SK-N-SH (cell line): ENCODE measurements around the gene NHS. TPM values are rescaled to one million over a fixed set of nuclear protein-coding genes. Genes with fewer than 3 reads are reported as not detected.

Source experiments
- CTCF ChIA-PET: fragments of 300-600, 350-600 bp; formaldehyde crosslinking; extraction: SDS; loops from one replicate; lab custom pipeline; 2021; lab: Yijun Ruan, JAX
- POLR2A ChIA-PET: fragments of 350-600 bp; sonication (Branson Sonifier 250); formaldehyde crosslinking; extraction: SDS; loops from one replicate; lab custom pipeline; 2020; ENCODE audit warnings: antibody characterized with exemption, inconsistent platforms; lab: Yijun Ruan, JAX
- DNase-seq: peaks from one replicate; pipeline ENCODE4 v3.0.0; 2012
- H2AFZ ChIP-seq: fragments of 200-600 bp; sonication (generic); 2 replicates; pipeline ENCODE4 v1.8.1; 2016; ENCODE audit warnings: antibody characterized with exemption, mild to moderate bottlenecking, low read depth
- H3F3A ChIP-seq: fragments of 200-600 bp; sonication (generic); replicated peaks from 2 replicates; pipeline ENCODE3; 2016; ENCODE audit warnings: antibody characterized with exemption, mild to moderate bottlenecking; ENCODE audit not compliant: insufficient read depth
- H3K27ac ChIP-seq, 2 experiments: fragments of 200-500 bp in 1 of 2; fragments of 200-600 bp in 1 of 2; sonication (Bioruptor generic) in 1 of 2; sonication (generic), shearing (Covaris generic) in 1 of 2; 2 replicates each; pipeline versions ENCODE4 v1.5.1 to v1.6.1; 2014 to 2016; ENCODE audit warnings: low read depth in 2 of 2, inconsistent platforms in 1 of 2, low read length in 1 of 2, mild to moderate bottlenecking in 1 of 2, mixed read lengths in 1 of 2
- H3K27me3 ChIP-seq: fragments of 200-600 bp; sonication (generic), shearing (Covaris generic); 2 replicates; pipeline ENCODE4 v1.6.1; 2016; ENCODE audit warnings: mixed run types; ENCODE audit not compliant: insufficient read depth
- H3K36me3 ChIP-seq, 2 experiments: fragments of 200-500 bp in 1 of 2; fragments of 200-600 bp in 1 of 2; sonication (Bioruptor generic) in 1 of 2; sonication (generic) in 1 of 2; replicated peaks in 1 of 2; 2 replicates each; pipeline versions ENCODE3 to v1.5.1; 2014 to 2016; ENCODE audit warnings: low read length in 1 of 2, mild to moderate bottlenecking in 1 of 2; ENCODE audit not compliant: insufficient read depth in 2 of 2, control insufficient read depth in 1 of 2
- H3K4me1 ChIP-seq, 2 experiments: fragments of 200-500 bp in 1 of 2; fragments of 200-600 bp in 1 of 2; sonication (Bioruptor generic) in 1 of 2; sonication (generic), shearing (Covaris generic) in 1 of 2; 2 replicates each; pipeline versions ENCODE4 v1.5.1 to v1.6.1; 2014 to 2016; ENCODE audit warnings: low read depth in 1 of 2, low read length in 1 of 2, mixed run types in 1 of 2; ENCODE audit not compliant: insufficient read depth in 2 of 2, control insufficient read depth in 1 of 2
- H3K4me2 ChIP-seq: fragments of 200-600 bp; sonication (generic), shearing (Covaris generic); 2 replicates; pipeline ENCODE4 v1.6.1; 2017; ENCODE audit warnings: mixed run types
- H3K4me3 ChIP-seq, 2 experiments: fragments of 200-500 bp in 1 of 2; fragments of 200-600 bp in 1 of 2; sonication (Bioruptor generic) in 1 of 2; sonication (generic), shearing (Covaris generic) in 1 of 2; 2 replicates each; pipeline versions ENCODE4 v1.5.1 to v1.8.1; 2014 to 2016; ENCODE audit warnings: low read depth in 2 of 2, inconsistent platforms in 1 of 2, low read length in 1 of 2, mild to moderate bottlenecking in 1 of 2, mixed read lengths in 1 of 2, moderate library complexity in 1 of 2
- H3K79me2 ChIP-seq: fragments of 200-600 bp; sonication (generic); 2 replicates; pipeline ENCODE4 v1.8.1; 2017; ENCODE audit warnings: mild to moderate bottlenecking; ENCODE audit not compliant: insufficient read depth
- H3K9ac ChIP-seq: fragments of 200-600 bp; sonication (generic); 2 replicates; pipeline ENCODE4 v1.6.1; 2017; ENCODE audit warnings: mixed run types
- H3K9me2 ChIP-seq: fragments of 200-600 bp; sonication (generic); 2 replicates; pipeline ENCODE4 v1.6.1; 2017; ENCODE audit warnings: mixed run types
- H3K9me3 ChIP-seq: fragments of 200-600 bp; sonication (generic); 2 replicates; pipeline ENCODE4 v1.6.1; 2017; ENCODE audit warnings: mixed run types, mild to moderate bottlenecking, moderate library complexity
- H4K20me1 ChIP-seq: fragments of 200-600 bp; sonication (generic); 2 replicates; pipeline ENCODE4 v1.6.1; 2017; ENCODE audit warnings: mild to moderate bottlenecking, mixed run types; ENCODE audit not compliant: insufficient read depth
- ELF1 ChIP-seq: IDR thresholded peaks from 2 replicates; pipeline ENCODE4 v1.4.0; 2012
- EP300 ChIP-seq, 2 experiments: IDR thresholded peaks; 2 replicates each; pipeline versions ENCODE4 v1.4.0 to v1.6.1; 2012; ENCODE audit warnings: borderline replicate concordance in 1 of 2, low read depth in 1 of 2, low read length in 1 of 2
- FOSL2 ChIP-seq: IDR thresholded peaks from 2 replicates; pipeline ENCODE4 v1.4.0; 2012; ENCODE audit warnings: low read depth, mild to moderate bottlenecking, moderate library complexity, borderline replicate concordance
- GABPA ChIP-seq: IDR thresholded peaks from 2 replicates; pipeline ENCODE4 v1.4.0; 2012; ENCODE audit warnings: low read depth, mild to moderate bottlenecking
- GATA2 ChIP-seq: sonication (generic); formaldehyde crosslinking; IDR thresholded peaks from 2 replicates; pipeline ENCODE4 v1.5.0; 2020; ENCODE audit warnings: mild to moderate bottlenecking, missing genetic modification reagents
- JUND ChIP-seq: IDR thresholded peaks from 2 replicates; pipeline ENCODE4 v1.4.0; 2012
- MAX ChIP-seq: IDR thresholded peaks from 2 replicates; pipeline ENCODE4 v1.4.0; 2012; ENCODE audit warnings: low read depth
- MEF2A ChIP-seq: IDR thresholded peaks from 2 replicates; pipeline ENCODE4 v1.4.0; 2012; ENCODE audit warnings: low read depth, borderline replicate concordance
- MXI1 ChIP-seq: IDR thresholded peaks from 2 replicates; pipeline ENCODE4 v1.6.1; 2012; ENCODE audit warnings: mild to moderate bottlenecking, low read depth, low read length, improper control_type of control experiment
- NFIC ChIP-seq: IDR thresholded peaks from 2 replicates; pipeline ENCODE4 v1.4.0; 2012; ENCODE audit warnings: borderline replicate concordance
- NRF1 ChIP-seq: IDR thresholded peaks from 2 replicates; pipeline ENCODE4 v1.6.1; 2012; ENCODE audit warnings: low read depth, mild to moderate bottlenecking, low read length
- PBX3 ChIP-seq: IDR thresholded peaks from 2 replicates; pipeline ENCODE4; 2012
- POLR2AphosphoS5 ChIP-seq: IDR thresholded peaks from 2 replicates; pipeline ENCODE4 v1.6.1; 2012; ENCODE audit warnings: low read depth, low read length
- RAD21 ChIP-seq: IDR thresholded peaks from 2 replicates; pipeline ENCODE4 v1.6.1; 2012; ENCODE audit warnings: mild to moderate bottlenecking, low read length
- RCOR1 ChIP-seq: fragments of 150-350 bp; IDR thresholded peaks from 2 replicates; pipeline ENCODE4 v1.6.1; 2017; ENCODE audit warnings: antibody characterized with exemption, low read length
- RFX5 ChIP-seq: IDR thresholded peaks from 2 replicates; pipeline ENCODE4 v1.6.1; 2012; ENCODE audit warnings: mild to moderate bottlenecking, improper control_type of control experiment, low read length
- RXRA ChIP-seq: IDR thresholded peaks from 2 replicates; pipeline ENCODE4 v1.4.0; 2012; ENCODE audit warnings: low read depth, mild to moderate bottlenecking, borderline replicate concordance
- SIN3A ChIP-seq: IDR thresholded peaks from 2 replicates; pipeline ENCODE4 v1.6.1; 2012; ENCODE audit warnings: low read depth, mild to moderate bottlenecking, low read length, moderate library complexity, borderline replicate concordance
- SMC3 ChIP-seq: IDR thresholded peaks from 2 replicates; pipeline ENCODE4 v1.6.1; 2012; ENCODE audit warnings: low read depth, low read length, improper control_type of control experiment
- TAF1 ChIP-seq: IDR thresholded peaks from 2 replicates; pipeline ENCODE4 v1.6.1; 2012; ENCODE audit warnings: low read depth, mild to moderate bottlenecking, low read length, moderate library complexity, borderline replicate concordance
- TCF12 ChIP-seq: IDR thresholded peaks from 2 replicates; pipeline ENCODE4 v1.4.0; 2012
- TEAD4 ChIP-seq: IDR thresholded peaks from 2 replicates; pipeline ENCODE4 v1.4.0; 2012; ENCODE audit warnings: mild to moderate bottlenecking, borderline replicate concordance; ENCODE audit not compliant: insufficient read depth
- YY1 ChIP-seq: IDR thresholded peaks from 2 replicates; pipeline ENCODE4 v1.4.0; 2012; ENCODE audit warnings: low read depth, mild to moderate bottlenecking
- WGBS: methylation state at CpG from one replicate; pipeline ENCODE4 v1.1.6; 2017; ENCODE audit warnings: low lambda C conversion rate; 5-methylcytosine and 5-hydroxymethylcytosine counted together
- polyA plus RNA-seq, 3 experiments: library from polyadenylated mRNA; depleted of rRNA; stranded (reverse); fragments of >200 nt; gene quantifications; 2 replicates each; pipeline ENCODE4 v1.2.3, GENCODE V29; 2012
- TF ChIP-seq, protein P1 (sequence below): fragments of 150-350 bp; IDR thresholded peaks from 2 replicates; pipeline ENCODE4 v1.6.1; 2016; ENCODE audit warnings: mild to moderate bottlenecking, low read depth, low read length
- TF ChIP-seq, protein P2 (sequence below): fragments of 150-350 bp; IDR thresholded peaks from 2 replicates; pipeline ENCODE4 v1.6.1; 2017; ENCODE audit warnings: antibody characterized with exemption, low read length, low read depth, borderline replicate concordance

NHS gene
- polyA plus RNA-seq, 1 of the 3 experiments (the other 2 are of a cell fraction) = 1.0 TPM

DNA sequence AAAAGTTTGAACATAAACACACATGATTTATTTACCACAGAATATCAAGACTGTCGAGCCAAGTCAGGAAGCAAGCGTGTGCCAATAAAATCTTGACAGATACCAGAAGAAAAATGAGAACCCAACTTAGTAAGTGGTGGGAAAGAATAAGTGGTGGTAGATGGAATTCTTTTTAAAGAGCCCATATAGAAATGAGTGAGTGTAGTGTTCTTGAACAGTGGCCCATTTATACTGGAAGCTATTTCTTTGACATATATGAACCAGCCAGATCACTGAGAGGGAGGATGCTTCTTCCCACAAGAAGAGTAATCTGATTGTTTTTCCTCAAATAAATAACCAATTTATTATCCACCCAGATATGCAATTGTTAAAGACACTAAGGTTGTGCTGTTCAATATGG lies 98.0 kb downstream of the NHS start:
- Histone ChIP-seq H3K4me2 (no peak overlapping the region), H3K4me1 (peaks cover 0 to 6% of the 10 kb centered on the region in 2 experiments; a peak in 1 of 4 replicates), H3K9me3 (no peaks in the 10 kb centered on the region), H4K20me1 (no peaks in the 10 kb centered on the region), H3K4me3 (no peak overlapping the region), H3K27me3 (no peaks in the 10 kb centered on the region), H2AFZ (no peak overlapping the region), H3K36me3 (no peaks in the 10 kb centered on the region), H3K9ac (no peak overlapping the region), H3K27ac (no peak overlapping the region), H3K9me2 (no peaks in the 10 kb centered on the region), H3K79me2 (no peaks in the 10 kb centered on the region), H3F3A (peaks cover 13% of the 10 kb centered on the region)
- CTCF ChIA-PET = interaction anchor here (0.9 kb wide), 1 partner anchor 230 kb away, joined by 3 read pairs; no protein-coding TSS in a partner anchor
- DNase-seq = no peak
- POLR2A ChIA-PET = no interaction called here
- TF ChIP-seq RAD21 (no peak), MEF2A (no peak), MAX (no peak), YY1 (no peak), MXI1 (no peak), RFX5 (no peak), SIN3A (no peak), GATA2 (no peak), NRF1 (no peak), SMC3 (no peak), RCOR1 (no peak), GABPA (no peak), EP300 (IDR thresholded peaks at IDR 0.05; ENCODE audit: borderline replicate concordance in 1 of 2, low read depth in 1 of 2, low read length in 1 of 2) (no peak), ELF1 (no peak), TEAD4 (no peak), RXRA (no peak), JUND (no peak)
- TF ChIP-seq, protein P1, sequence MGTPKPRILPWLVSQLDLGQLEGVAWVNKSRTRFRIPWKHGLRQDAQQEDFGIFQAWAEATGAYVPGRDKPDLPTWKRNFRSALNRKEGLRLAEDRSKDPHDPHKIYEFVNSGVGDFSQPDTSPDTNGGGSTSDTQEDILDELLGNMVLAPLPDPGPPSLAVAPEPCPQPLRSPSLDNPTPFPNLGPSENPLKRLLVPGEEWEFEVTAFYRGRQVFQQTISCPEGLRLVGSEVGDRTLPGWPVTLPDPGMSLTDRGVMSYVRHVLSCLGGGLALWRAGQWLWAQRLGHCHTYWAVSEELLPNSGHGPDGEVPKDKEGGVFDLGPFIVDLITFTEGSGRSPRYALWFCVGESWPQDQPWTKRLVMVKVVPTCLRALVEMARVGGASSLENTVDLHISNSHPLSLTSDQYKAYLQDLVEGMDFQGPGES = no peak
- TF ChIP-seq, protein P2, sequence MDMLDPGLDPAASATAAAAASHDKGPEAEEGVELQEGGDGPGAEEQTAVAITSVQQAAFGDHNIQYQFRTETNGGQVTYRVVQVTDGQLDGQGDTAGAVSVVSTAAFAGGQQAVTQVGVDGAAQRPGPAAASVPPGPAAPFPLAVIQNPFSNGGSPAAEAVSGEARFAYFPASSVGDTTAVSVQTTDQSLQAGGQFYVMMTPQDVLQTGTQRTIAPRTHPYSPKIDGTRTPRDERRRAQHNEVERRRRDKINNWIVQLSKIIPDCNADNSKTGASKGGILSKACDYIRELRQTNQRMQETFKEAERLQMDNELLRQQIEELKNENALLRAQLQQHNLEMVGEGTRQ = no peak
- TF ChIP-seq, all 33 proteins: peak for 0
- 53% methylated on average over 2 of the region's 2 CpGs for WGBS

DNA sequence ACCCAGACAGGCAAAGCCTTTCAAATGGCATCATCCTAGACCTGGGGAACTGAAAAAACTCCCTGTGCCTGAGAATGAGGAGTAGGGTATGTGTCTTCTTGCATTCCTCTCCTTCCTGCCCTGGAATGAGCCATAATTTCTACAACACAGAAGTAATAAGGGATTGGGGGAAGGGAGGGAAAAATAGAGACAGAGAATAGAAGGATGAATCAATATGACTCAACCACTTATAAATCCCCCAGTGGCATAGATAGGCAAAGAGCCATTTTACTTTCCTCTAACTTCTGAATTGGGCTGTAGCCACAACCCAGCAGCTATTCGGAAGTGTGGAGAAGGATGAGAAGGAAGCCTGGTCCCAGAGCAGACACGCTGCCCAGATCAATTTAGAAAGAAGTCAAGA lies 99.9 kb downstream of the NHS start:
- peak overlapping the region; percentile 45 to 74 for H3K27ac ChIP-seq
- no peaks in the 10 kb centered on the region for H4K20me1 ChIP-seq
- peak overlapping the region; percentile 68; the same call in 1 of the 2 replicates for H3K4me2 ChIP-seq
- no peaks in the 10 kb centered on the region for H3K9me3 ChIP-seq
- no peak overlapping the region for H2AFZ ChIP-seq
- no peak overlapping the region for H3K9ac ChIP-seq
- H3F3A ChIP-seq = peaks cover 13% of the 10 kb centered on the region
- H3K27me3 ChIP-seq = no peaks in the 10 kb centered on the region
- no peak for DNase-seq
- H3K36me3 ChIP-seq = no peaks in the 10 kb centered on the region
- no peaks in the 10 kb centered on the region for H3K9me2 ChIP-seq
- ChIA-PET POLR2A (interaction anchor here (0.7 kb wide), 1 partner anchor 14 kb away, joined by 3 read pairs; no protein-coding TSS in a partner anchor), CTCF (no interaction called here)
- 0 out of 4 replicates have a peak overlapping the region, but pooled peaks of 1 of the 2 experiments have one; percentile 20 for H3K4me3 ChIP-seq
- H3K79me2 ChIP-seq = no peaks in the 10 kb centered on the region
- H3K4me1 ChIP-seq = peaks cover 0 to 6% of the 10 kb centered on the region in 2 experiments; a peak in 1 of 4 replicates
- WGBS = 13% methylated on average over 2 of the region's 2 CpGs
- peak; percentile 83 for TF ChIP-seq NFIC
- TF ChIP-seq TCF12 = peak; percentile 78
- TF ChIP-seq PBX3 = peak; percentile 76
- 0 out of 2 replicates have a peak, but pooled peaks have one; percentile 29 for TF ChIP-seq MEF2A
- peak; percentile 48; the same call in 1 of the 2 replicates for TF ChIP-seq MAX
- TF ChIP-seq TAF1 = no peak
- no peak for TF ChIP-seq RCOR1
- no peak for TF ChIP-seq SIN3A
- TF ChIP-seq SMC3 = no peak
- no peak for TF ChIP-seq ELF1
- TF ChIP-seq FOSL2 = peak; percentile 81
- no peak for TF ChIP-seq RAD21
- no peak for TF ChIP-seq POLR2AphosphoS5
- TF ChIP-seq RXRA = 0 out of 2 replicates have a peak, but pooled peaks have one; percentile 59
- peak; percentile 59; the same call in 1 of the 2 replicates for TF ChIP-seq TEAD4
- TF ChIP-seq EP300 (IDR thresholded peaks at IDR 0.05; ENCODE audit: borderline replicate concordance in 1 of 2, low read depth in 1 of 2, low read length in 1 of 2) = peak in 1 of 2 experiments; percentile 73; a peak in 2 of 4 replicates
- no peak for TF ChIP-seq NRF1
- TF ChIP-seq JUND = peak; percentile 77
- TF ChIP-seq MXI1 = no peak
